Measurements from ENCODE around the gene FERMT3.
A peak's percentile ranks its signal among the peaks of the same experiment; 100 is the strongest.

Gene FERMT3

GRCh38 chr11:64180891-64181290 lies 25.6 kb upstream of the FERMT3 start:
- Histone ChIP-seq H3K4me3 (ENCODE audit: low read length) (no peak overlapping the region), H3K9ac (ENCODE audit: low read length) (peak overlapping the region; percentile 37; the same call in 1 of the 2 replicates), H3K4me2 (ENCODE audit: low read depth, low read length) (peak overlapping the region; percentile 74; the same call in 1 of the 2 replicates)

GRCh38 chr11:64181506-64182411 lies 24.8 kb upstream of the FERMT3 start:
- no peaks in the 10 kb centered on the region for H3K27me3 ChIP-seq (replicated peaks; ENCODE audit: insufficient read depth, low read length)
- no peaks in the 10 kb centered on the region for H4K20me1 ChIP-seq (ENCODE audit: insufficient read depth, low read length)
- peak overlapping the region; percentile 37; the same call in 1 of the 2 replicates for H3K9ac ChIP-seq (ENCODE audit: low read length)
- no peaks in the 10 kb centered on the region for H3K9me2 ChIP-seq (replicated peaks; ENCODE audit: insufficient read depth, low read length)
- peak; percentile 88 for DNase-seq
- peak overlapping the region; percentile 43; the same call in 1 of the 2 replicates for H3K27ac ChIP-seq (ENCODE audit: low read length)
- peaks cover 25% of the 10 kb centered on the region for H3K79me2 ChIP-seq (ENCODE audit: low read length)
- H3K9me3 ChIP-seq (replicated peaks; ENCODE audit: insufficient read depth, low read length) = no peaks in the 10 kb centered on the region
- H3K4me1 ChIP-seq (ENCODE audit: low read length) = peaks cover 24% of the 10 kb centered on the region
- H3K36me3 ChIP-seq (replicated peaks; ENCODE audit: insufficient read depth, low read length) = no peaks in the 10 kb centered on the region
- H3F3A ChIP-seq (ENCODE audit: insufficient read depth, low read length) = peaks cover 21% of the 10 kb centered on the region
- no peak for TF ChIP-seq EZH2 (optimal IDR thresholded peaks at IDR 0.05; ENCODE audit: low read depth, low read length)
- TF ChIP-seq CTCF (IDR thresholded peaks at IDR 0.05; ENCODE audit: low read length) = no peak
- no peak for TF ChIP-seq EZH2phosphoT487 (IDR thresholded peaks at IDR 0.05; ENCODE audit: low read length)
- H3K4me3 ChIP-seq (ENCODE audit: low read length) = peak overlapping the region; percentile 23; the same call in 1 of the 2 replicates
- peak overlapping the region; percentile 44 for H2AFZ ChIP-seq (ENCODE audit: low read length)
- H3K4me2 ChIP-seq (ENCODE audit: low read depth, low read length) = peak overlapping the region; percentile 74

More at GRCh38 chr11:64180891-64181290, 25.6 kb upstream of the FERMT3 start:
- H3K79me2 ChIP-seq (ENCODE audit: low read length) = peaks cover 25% of the 10 kb centered on the region
- H3K9me2 ChIP-seq (replicated peaks; ENCODE audit: insufficient read depth, low read length) = no peaks in the 10 kb centered on the region
- no peaks in the 10 kb centered on the region for H4K20me1 ChIP-seq (ENCODE audit: insufficient read depth, low read length)
- TF ChIP-seq EZH2phosphoT487 (IDR thresholded peaks at IDR 0.05; ENCODE audit: low read length) (no peak), CTCF (IDR thresholded peaks at IDR 0.05; ENCODE audit: low read length) (no peak), EZH2 (optimal IDR thresholded peaks at IDR 0.05; ENCODE audit: low read depth, low read length) (no peak)
- no peaks in the 10 kb centered on the region for H3K9me3 ChIP-seq (replicated peaks; ENCODE audit: insufficient read depth, low read length)
- no peak for DNase-seq
- peaks cover 24% of the 10 kb centered on the region for H3K4me1 ChIP-seq (ENCODE audit: low read length)
- no peak overlapping the region for H3K27ac ChIP-seq (ENCODE audit: low read length)
- peaks cover 21% of the 10 kb centered on the region for H3F3A ChIP-seq (ENCODE audit: insufficient read depth, low read length)
- no peaks in the 10 kb centered on the region for H3K27me3 ChIP-seq (replicated peaks; ENCODE audit: insufficient read depth, low read length)
- no peaks in the 10 kb centered on the region for H3K36me3 ChIP-seq (replicated peaks; ENCODE audit: insufficient read depth, low read length)
- H2AFZ ChIP-seq (ENCODE audit: low read length) = 0 out of 2 replicates have a peak overlapping the region, but pooled peaks have one; percentile 44

- TF ChIP-seq EZH2 (optimal IDR thresholded peaks at IDR 0.05; ENCODE audit: low read depth, low read length) (no peak), EZH2phosphoT487 (IDR thresholded peaks at IDR 0.05; ENCODE audit: low read length) (no peak), CTCF (IDR thresholded peaks at IDR 0.05; ENCODE audit: low read length) (no peak)
- no peak overlapping the region for H3K4me3 ChIP-seq (ENCODE audit: low read length)
Observed at GRCh38 chr11:64183890-64184289, 22.6 kb upstream of the FERMT3 start.

More at GRCh38 chr11:64183890-64184289, 22.6 kb upstream of the FERMT3 start:
- Histone ChIP-seq H3K4me1 (ENCODE audit: low read length) (peaks cover 17% of the 10 kb centered on the region), H3K27me3 (replicated peaks; ENCODE audit: insufficient read depth, low read length) (no peaks in the 10 kb centered on the region), H3F3A (ENCODE audit: insufficient read depth, low read length) (peaks cover 29% of the 10 kb centered on the region), H4K20me1 (ENCODE audit: insufficient read depth, low read length) (no peaks in the 10 kb centered on the region; the same call in 1 of the 2 replicates), H3K27ac (ENCODE audit: low read length) (no peak overlapping the region), H3K9me2 (replicated peaks; ENCODE audit: insufficient read depth, low read length) (no peaks in the 10 kb centered on the region), H3K9me3 (replicated peaks; ENCODE audit: insufficient read depth, low read length) (no peaks in the 10 kb centered on the region), H3K79me2 (ENCODE audit: low read length) (peaks cover 25% of the 10 kb centered on the region), H3K9ac (ENCODE audit: low read length) (no peak overlapping the region), H3K4me2 (ENCODE audit: low read depth, low read length) (peak overlapping the region; percentile 75; the same call in 1 of the 2 replicates), H2AFZ (ENCODE audit: low read length) (no peak overlapping the region), H3K36me3 (replicated peaks; ENCODE audit: insufficient read depth, low read length) (no peaks in the 10 kb centered on the region)
- DNase-seq = no peak

Measured in MM.1S (cell line).